Measurements from ENCODE around the gene CKM.
A peak's percentile ranks its signal among the peaks of the same experiment; 100 is the strongest.

CKM gene

DNA sequence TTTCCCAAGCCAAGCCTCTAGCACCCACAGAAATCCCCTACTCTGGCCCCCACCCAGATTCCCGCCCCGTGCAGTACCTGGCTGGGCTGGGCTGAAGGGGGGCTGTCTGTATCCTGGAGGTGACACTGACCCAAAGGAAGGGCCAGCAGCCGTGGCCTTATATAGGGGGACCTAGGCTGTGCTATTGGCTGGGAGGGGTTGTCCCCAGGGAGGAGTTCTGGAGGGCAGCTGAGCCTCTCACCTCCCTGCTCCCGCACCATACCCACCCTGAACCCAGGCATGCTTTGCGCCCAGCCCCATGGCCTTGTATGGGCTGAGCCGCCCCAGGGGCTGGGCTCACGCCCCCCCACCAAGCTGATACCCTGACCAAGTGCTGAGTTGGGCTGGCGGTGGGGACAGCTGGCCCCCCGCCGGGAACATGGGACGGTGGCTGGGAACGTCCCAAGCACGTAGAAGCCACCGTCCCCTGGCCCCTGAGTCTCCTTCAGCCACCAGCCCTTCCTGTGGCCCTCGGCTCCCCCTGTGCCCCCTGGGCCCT, at the start of gene CKM:
CKM (minus strand) TSS at position 132 of the 538 bp plus-strand sequence. CDS start 3,162 bp downstream, outside the sequence.
- peak; percentile 59 for DNase-seq

DNA sequence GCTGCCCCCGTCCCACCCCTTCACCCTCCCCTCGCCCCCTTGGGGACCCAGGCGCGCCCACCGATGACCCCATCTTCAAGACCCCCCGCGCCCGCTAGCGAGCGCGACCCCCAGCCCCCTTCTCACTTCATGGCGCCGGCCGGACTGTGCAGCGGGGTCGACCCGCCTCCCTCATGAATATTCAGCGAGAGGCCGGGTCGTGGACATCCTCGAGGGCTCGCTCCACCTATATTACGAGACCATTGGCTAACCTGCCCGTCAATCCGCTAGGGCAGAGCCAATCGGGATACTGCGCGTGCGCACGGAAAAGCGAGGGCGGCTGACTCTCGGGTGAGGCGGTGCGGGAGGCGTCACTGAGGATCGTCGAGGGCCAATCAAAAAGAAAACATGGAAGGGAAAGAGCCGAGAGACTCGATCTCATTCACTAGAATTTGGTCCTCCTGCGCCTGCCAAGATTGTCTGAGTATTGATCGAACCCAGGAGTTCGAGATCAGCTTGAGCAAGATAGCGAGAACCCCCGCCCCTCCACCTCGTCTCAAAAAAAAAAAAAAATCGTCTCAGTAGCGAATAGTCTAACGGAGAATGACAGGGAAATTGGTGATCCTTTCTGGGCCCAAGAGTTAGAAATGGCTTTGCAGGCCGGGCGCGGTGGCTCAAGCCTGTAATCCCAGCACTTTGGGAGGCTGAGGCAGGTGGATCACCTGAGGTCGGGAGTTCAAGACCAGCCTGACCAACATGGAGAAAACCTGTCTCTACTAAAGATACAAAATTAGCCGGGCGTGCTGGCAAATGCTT, 47.9 kb upstream of the CKM start, which contains the start of gene ERCC2:
ERCC2 (minus strand) TSS at position 164 of the 795 bp plus-strand sequence; CDS start at position 131, 33 bp downstream.
- peak; percentile 99 for DNase-seq

DNA sequence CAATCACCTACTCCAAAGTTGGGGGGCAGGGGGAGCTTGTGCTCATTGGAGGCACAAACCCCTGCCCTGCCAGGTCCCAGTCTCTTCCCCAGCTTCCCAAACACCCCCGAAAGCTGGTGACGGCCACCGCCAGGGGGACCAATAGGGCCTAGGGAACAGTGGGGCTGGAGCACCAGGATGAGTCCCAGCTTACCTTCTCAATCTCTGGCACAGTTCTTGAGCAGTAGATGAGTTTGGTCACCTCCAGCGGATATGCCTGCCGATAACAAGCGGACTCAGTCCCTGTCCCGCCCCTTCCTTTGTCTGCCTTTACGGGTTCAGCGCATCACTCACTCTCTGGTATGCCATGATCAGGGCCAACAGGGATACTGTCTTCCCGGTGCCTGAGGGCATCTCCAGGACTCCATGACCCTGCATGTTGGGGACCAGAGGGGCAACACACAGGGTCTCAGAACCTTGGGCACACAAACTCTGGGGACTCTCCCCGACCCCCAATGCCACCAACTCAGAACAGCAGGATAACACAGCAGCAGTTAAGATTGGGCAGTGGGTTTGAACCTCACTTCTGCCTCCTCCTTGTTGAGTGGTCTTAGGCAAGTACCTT, 46.2 kb upstream of the CKM start:
- no peak for DNase-seq

DNA sequence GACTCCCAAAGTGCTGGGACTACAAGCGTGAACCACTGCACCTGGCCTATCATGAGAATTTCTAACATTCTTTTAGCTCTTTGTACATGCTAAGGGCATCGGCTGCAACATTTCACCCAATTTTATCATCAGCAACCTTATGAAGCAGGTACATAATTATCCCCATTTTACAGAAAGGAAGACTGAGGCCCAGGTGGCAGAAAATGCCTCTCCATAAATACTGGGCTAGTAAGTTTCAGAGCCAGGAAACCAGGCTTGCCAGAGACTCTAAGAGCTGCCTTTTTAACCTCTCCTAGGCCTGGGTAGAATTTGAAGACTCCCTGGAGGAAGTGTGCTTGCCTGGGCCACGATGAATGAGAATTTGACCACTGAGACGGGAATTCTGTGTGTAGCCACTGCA, 45.5 kb upstream of the CKM start:
- no peak for DNase-seq

DNA sequence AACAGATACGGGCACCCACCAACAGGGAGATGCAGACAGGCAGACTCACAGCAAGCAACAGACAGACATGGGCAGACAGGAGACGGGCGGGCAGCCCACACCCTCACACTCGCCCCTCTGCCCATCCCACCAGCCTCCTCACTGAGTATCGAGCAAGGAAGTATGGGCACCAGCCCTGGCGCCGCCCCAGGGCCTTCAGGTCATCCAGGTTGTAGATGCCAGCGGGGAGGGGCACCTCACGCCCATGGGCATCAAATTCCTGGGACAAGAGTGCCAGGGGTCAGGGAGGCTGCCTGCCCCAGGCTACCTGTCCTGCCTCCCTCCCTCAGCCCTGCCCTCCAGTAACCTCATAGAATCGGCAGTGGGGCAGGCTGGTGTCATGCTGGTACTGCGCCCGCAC, 42.0 kb upstream of the CKM start:
- no peak for DNase-seq

DNA sequence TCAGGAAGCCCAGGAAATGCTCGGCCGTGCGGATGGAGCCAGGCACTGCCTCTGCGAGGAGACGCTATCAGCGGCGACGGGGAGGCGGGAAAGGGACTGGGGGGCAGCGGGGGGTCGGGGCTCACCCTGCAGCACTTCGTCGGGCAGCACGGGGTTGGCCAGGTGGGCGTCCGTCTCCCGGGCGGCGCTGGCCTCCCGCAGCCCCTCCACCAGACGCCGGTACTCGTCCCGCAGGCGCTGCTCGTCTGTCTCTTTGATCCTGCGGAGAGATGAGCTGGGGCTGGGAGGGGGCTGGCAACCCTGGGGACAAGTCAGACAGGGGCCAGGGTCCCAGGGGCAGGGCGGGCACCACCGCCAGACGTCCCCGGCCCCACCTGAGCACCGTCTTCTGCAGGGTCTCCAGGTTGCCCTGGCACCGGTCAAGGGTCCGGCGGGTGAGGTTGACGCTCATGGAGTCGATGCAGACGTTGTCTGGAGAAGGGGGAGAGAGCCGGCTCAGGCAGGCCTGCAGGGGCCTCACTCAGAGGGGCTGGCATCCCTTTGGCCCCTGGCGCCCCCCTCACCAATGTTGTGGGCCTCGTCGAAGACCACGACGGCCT, 41.3 kb upstream of the CKM start:
- DNase-seq: no peak

DNA sequence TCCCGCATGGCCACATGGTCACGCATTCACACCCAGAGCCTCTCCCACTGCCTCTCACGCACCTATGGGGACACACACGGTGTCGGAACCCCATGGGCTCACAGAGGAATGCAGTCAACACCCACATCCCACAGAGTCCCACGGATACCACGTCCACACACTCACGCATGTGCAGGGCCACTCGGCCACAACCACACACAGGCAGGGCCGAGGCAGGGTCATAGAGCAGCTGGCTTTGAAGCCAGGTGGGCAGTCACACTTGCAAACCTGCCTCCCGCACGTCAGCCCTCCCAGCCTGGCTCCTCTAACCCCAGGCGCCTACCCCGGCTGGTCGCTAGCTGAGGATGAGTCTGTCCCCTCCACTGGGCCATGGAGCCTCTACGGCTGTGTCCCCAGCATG, 39.6 kb upstream of the CKM start:
- DNase-seq: no peak

DNA sequence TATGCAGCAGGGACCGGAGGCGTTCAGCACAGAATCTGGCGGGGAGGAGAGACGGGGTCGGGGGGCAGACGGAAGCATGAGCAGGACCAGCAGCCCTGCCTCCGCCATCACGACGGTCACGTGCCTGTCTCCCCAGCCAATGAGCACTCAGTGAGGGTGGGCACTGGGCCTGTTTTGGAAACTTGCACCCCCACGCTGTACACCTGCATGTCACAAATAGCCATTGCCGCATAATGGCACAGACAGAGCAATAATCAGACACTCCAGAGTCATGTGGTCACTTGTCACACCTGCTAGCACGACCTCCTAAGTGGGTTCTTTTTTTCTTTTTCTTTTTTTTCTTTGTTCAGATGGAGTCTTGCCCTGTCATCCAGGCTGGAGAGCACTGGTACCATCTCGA, 38.9 kb upstream of the CKM start:
- no peak for DNase-seq

DNA sequence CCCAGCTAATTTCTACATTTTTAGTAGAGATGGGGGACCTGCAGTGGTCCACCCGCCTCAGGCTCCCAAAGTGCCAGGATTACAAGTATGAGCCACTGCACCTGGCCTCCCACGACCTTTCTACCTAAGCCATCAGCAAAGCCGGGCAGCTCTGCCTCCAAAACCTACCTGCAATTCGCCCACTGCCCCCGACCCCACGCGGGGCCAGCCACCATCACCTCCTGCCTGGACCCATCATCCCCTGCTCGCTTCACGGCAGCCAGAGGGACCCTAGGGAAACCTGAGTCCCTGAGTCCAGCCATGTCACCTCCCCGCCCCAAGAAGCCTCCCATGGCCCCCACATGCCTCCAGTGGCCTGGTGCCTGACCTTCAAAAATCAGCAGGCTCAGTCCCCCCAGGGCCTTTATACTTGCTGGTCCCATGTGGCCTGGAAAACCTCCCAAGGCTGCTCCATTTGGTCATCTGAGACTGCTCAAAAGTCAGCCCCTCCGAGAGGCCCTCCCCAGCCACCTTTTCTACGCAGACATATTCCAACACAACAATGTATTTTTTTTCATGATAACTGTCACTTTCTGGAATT, 35.6 kb upstream of the CKM start:
- no peak for DNase-seq

DNA sequence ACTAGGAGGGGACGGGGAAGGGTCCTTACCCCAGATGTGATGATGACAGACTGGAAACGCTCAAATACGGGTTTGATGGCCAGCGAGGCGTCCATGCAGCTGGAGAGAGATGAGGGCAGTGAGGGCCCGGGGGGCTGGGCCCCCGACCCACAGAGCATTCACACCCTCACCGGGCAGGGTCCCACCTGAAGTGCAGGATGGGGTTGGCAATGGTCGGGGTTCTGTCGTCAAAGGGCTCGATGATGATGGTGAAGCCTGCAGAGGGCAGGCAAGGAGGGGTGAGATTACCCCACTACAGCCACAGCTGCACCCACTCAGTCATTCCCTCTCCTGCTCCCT, 34.7 kb upstream of the CKM start:
- no peak for DNase-seq

DNA sequence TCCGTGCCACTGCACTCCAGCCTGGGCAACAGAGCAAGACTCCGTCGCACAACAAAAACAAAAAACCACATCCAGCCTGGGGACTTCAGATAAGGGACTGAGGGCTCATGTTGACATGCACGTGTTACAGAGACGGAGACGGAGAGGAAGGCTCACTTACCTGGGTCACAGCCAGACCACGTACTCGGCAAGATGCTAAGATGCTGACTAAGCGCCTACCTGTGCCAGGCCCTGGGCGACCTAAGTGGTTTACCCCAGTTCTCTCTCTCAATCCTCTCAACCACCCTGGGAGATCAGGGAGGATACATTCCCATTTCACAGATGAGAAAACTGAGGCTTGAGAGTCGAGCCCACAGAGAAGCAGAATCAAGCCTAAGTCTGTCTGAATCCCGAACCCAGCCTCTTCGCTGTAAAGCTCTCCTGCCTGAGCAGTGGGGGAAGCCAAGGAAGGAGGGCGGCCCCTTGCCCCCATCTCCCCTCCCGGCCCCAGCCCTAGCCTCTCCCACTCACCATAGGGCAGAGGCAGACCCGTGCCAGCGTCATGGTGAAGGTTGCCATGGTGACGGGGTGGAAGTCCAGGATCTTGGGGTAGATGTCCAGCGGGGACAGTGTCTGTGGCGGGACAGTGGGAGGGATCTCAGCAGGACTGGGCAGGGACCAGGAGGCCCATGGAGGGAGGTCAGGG, 34.2 kb upstream of the CKM start:
- no peak for DNase-seq

DNA sequence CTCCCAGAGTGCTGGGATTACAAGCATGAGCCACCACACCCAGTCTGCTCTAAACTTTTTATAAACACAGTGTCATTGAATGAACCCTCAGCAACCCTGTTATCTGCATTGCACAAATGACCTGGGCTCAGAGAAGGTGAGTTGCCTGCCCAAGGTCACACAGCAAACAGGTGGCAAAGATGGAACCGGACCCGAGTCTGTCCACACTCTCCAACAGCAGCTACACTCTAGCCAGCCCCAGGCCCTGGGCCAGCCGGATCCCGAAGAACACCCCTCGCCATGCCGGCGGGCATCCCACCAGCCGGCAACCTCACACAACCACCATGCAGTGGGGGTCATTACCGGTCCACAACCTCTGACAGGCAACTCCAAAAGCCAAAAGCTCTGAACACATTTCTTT, 33.2 kb upstream of the CKM start:
- no peak for DNase-seq

DNA sequence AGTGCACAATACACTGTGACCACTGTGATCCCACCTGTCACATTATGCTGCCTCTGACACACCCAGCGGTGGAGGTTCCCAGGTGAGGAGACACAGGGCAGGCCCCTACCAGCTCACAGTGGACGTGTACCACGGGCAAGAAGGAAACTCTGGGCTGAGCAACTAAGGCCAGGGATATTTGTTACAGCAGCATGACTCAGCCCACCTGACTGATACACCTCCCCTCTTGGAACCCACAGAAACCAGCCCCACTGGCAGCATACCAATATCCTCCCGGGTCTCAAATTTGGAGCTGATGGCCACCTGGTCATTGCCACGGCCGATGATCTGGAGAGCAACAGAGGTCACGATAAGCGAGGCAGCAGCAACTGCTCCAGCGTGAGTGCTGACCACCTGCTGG, 32.7 kb upstream of the CKM start:
- DNase-seq: no peak

DNA sequence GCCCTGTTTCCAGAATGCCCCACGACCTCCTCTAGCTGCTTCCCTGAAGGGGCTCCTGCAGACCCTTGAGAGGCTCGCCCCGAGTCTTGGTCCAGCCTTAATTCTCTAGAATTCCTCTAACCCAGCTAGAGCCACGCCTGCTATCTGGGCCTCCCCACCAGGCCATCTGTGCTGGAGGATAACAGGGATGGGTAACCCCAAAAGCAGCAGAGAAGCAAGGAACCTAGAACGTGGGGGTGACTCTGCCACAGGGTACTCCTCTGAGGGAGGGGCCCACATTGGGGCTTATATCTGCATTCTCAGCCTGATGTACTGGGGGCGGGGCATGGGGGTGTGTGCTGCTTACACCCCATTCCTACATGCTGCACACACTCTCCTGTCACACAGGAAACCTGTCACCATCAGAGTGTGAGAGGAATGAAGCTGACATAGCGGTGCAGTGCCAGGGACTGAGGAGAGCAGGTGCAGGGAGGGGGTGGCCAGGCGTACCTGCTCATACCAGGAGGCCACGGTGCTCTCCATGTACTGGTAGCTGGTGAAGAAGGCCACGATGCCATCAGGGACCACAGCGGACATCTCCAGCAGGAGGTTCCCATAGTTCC, 31.7 kb upstream of the CKM start:
- DNase-seq: no peak

DNA sequence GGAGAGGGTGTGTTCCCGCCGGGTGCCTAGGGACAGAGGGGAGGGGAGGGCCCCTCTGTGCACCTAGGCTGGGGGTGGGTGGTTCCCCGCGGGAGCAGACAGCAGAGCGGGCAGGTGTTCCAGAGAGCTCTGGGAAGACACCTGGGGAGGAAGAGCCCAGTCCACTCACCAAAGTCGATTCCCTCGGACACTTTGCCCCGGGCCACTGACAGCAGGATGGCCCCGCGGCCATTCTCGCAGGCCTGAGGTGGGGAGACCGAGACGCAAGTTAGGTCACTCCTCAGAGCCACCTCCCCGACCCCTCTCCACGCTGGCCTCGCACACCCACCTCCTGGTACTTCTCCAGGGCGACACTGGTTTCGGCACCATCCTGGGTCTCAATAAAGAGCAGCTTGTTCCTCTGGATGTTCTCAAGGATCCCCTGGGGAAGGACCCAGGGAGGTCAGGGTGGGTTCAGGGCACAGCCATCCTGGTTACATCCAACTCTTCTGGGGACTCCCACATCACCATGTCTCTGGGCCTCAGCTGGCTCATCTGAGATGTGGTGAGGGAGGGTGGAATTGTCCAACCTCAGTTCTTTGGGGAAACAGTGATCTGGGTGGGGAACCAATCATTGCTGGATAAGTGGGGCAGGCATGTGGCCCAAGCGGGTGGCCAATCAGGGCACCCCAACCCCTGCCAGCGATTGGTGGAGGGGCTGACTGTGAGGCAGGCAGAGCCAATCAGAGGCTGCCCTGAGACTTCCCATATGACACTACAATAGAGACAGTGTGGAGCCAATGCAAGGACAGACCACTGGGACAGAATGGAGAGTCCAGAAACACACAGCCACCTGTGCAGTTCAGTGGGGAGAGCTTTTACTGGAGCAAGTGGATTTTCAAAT, 30.5 kb upstream of the CKM start:
- DNase-seq: no peak

DNA sequence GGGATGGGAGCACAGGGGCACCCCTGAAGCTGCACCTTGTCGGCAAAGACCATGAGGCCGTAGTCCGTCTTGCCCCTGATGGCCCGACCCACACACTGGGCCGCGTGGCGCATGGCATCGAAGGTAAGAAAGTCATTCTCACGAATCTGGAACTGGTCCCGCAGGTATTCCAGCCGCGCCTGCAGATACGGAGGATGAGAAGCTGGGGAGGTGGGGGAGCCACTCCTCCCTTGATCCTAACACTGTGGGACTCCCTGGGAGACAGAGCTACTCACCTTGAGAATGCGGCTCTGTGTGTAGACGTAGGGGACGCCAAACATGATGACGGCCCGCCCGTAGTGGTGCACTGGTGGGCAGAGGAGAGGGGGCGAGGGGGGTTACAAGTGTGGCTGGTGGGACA, 29.8 kb upstream of the CKM start:
- DNase-seq: no peak

DNA sequence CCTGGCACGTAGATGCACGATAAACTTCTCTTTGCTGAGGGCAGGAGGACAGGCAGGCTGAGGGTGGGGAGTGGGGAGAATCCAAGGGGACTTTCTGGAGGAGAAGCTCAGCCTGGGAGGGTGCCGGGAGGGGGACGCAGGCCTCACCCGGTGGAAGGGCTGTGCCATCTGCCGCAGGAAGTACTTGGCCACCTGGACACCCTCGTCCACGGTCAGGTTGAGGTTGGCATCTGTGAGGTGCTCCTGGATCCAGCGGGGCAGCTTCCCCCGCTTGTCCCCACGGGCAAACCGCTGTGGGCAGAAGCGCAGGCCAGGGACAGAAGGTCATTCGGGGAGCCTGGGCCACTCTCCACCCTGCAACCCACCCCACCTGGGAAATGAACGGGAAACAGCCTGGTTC, 29.4 kb upstream of the CKM start:
- DNase-seq: no peak

DNA sequence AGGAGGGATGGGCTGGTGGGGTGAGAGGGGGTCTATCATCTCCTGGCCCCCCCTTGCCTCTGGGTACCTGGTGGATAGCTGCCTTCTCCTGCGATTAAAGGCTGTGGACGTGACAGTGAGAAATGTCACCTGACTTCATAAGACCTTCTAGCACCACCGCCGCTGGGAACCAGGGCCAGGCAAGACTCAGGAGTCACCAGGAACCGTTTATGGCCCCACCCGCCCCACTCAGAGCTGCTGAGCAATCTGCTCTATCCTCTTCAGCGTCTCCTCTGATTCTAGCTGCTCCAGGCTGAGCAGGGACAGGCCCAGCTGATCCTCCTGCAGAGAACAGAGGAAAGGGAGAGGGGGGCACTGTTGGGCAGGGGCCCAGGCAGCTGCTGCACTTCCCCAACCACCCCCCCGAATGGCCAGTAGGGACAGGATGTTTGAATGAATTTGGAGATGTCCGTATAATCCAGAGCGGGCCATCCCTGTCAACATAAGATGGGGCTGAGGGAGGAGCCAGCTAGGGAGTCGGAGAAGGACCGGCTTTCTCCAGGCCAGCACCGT, 28.8 kb upstream of the CKM start:
- no peak for DNase-seq

DNA sequence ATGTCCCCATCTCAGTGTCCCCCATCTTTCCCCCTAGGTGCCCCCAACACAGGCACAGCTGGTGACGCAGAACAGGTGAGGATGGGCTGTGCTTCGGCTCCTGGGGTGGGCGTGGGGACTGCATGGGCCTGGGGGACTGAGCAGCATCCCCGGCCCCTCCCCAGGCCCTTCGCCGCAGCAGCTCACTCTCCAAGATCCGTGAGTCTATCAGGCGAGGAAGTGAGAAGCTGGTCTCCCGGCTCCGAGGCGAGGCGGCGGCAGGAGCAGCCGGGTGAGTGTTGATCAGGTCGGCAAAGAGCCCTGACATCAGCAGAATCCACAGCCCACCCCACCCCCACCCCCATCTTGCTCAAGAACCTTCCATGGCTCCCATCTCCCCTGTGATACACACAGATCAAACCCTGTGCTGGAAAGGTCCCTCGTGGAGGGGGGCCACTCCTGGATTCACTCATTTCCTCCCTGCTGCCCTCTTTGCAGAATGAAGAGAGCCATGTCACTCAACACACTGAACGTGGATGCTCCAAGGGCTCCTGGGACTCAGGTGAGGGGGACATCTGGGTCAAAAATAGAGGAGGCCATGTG, 27.9 kb upstream of the CKM start:
- DNase-seq: no peak

DNA sequence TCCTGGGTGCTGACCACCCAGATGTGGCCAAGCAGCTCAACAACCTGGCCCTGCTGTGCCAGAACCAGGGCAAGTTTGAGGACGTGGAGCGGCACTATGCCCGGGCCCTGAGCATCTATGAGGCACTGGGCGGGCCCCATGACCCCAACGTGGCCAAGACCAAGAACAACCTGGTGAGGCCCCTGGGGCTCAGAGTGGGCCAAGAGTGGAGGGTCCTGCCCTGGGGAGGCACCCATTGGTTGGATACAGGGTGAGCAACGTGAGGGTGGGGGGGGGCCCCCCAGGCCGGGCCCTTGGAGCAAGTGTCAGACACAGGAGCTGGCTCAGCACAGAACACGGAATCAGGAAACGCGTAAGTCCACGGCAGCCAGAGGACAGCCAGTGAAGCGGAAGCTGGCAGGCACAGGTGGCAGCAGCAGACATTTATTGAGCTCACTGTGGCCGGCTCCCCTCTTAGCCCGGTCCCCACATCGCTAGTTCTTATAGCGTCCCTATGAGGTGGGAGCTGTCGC, 26.8 kb upstream of the CKM start:
- DNase-seq: no peak

DNA sequence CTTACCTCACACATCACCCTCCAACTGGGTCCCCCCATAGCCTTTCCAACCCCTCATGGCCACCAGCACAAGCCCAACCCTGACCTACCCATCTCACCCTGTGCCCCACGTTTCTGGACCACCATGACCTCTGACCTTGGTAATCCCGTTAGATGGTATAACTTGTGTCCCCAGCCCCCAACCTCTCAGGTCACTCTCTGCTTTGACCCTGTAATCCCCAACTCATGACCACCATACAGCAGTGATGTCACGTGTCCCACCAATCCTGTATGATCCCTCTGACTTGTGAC, 26.4 kb upstream of the CKM start:
- DNase-seq: no peak
